Skeletal muscle cell (primary cell): ENCODE data around the gene SLC25A4.
A peak's percentile ranks its signal among the peaks of the same experiment; 100 is the strongest.
"Not testable (repeated sequence)": the region's sequence is repeated elsewhere in the genome, so short reads cannot be mapped to it uniquely, and the experiment has no call there.

ENCODE experiments used
- DNase-seq: peaks from one replicate; pipeline ENCODE4 v3.0.0-alpha.2; 2010; ENCODE audit warnings: low read depth
- H3K4me3 ChIP-seq: 2 replicates; pipeline ENCODE4 v1.5.1; 2011; ENCODE audit warnings: low read depth, mild to moderate bottlenecking, control low read depth, low read length, moderate library complexity

The SLC25A4 gene

GRCh38 chr4:185142912-185143600, at the start of gene SLC25A4:
TSS of gene SLC25A4 (plus strand) at chr4:185143266. CDS start at chr4:185143373, 107 bp downstream.
- peak within 1 kb of the TSS; percentile 68 for H3K4me3 ChIP-seq
- DNase-seq: peak; percentile 17

- DNase-seq: no peak
- H3K4me3 ChIP-seq: no peak overlapping the region
Measured at GRCh38 chr4:185093603-185094002, 49.5 kb upstream of the SLC25A4 start.

- DNase-seq: no peak
- H3K4me3 ChIP-seq: no peak overlapping the region
Measured at GRCh38 chr4:185096032-185096653, 46.9 kb upstream of the SLC25A4 start.

GRCh38 chr4:185098474-185098873, 44.6 kb upstream of the SLC25A4 start:
- no peak overlapping the region for H3K4me3 ChIP-seq
- no peak for DNase-seq

GRCh38 chr4:185099024-185099682, 43.9 kb upstream of the SLC25A4 start:
- no peak overlapping the region for H3K4me3 ChIP-seq
- no peak for DNase-seq

- no peak for DNase-seq
- no peak overlapping the region for H3K4me3 ChIP-seq
Measured at GRCh38 chr4:185099940-185100339, 43.1 kb upstream of the SLC25A4 start.

- H3K4me3 ChIP-seq: no peak overlapping the region
- no peak for DNase-seq
Measured at GRCh38 chr4:185100423-185100822, 42.6 kb upstream of the SLC25A4 start.

- DNase-seq: no peak
- H3K4me3 ChIP-seq: no peak overlapping the region
Measured at GRCh38 chr4:185101354-185101890, 41.6 kb upstream of the SLC25A4 start.

GRCh38 chr4:185104733-185105132, 38.3 kb upstream of the SLC25A4 start:
- no peak overlapping the region for H3K4me3 ChIP-seq
- no peak for DNase-seq

- DNase-seq: no peak
- no peak overlapping the region for H3K4me3 ChIP-seq
Measured at GRCh38 chr4:185106353-185106752, 36.7 kb upstream of the SLC25A4 start.

- H3K4me3 ChIP-seq, DNase-seq: not testable (repeated sequence)
Measured at GRCh38 chr4:185107574-185107973, 35.5 kb upstream of the SLC25A4 start.

- H3K4me3 ChIP-seq: no peak overlapping the region
- DNase-seq: no peak
Measured at GRCh38 chr4:185108185-185108584, 34.9 kb upstream of the SLC25A4 start.

- no peak for DNase-seq
- H3K4me3 ChIP-seq: no peak overlapping the region
Measured at GRCh38 chr4:185108669-185109068, 34.4 kb upstream of the SLC25A4 start.

GRCh38 chr4:185109736-185110135, 33.3 kb upstream of the SLC25A4 start:
- no peak overlapping the region for H3K4me3 ChIP-seq
- DNase-seq: no peak

GRCh38 chr4:185110375-185110823, 32.7 kb upstream of the SLC25A4 start:
- no peak overlapping the region for H3K4me3 ChIP-seq
- no peak for DNase-seq

GRCh38 chr4:185112104-185112503, 31.0 kb upstream of the SLC25A4 start:
- H3K4me3 ChIP-seq: no peak overlapping the region
- DNase-seq: peak; percentile 88

- no peak for DNase-seq
- H3K4me3 ChIP-seq: no peak overlapping the region
Measured at GRCh38 chr4:185113340-185113739, 29.7 kb upstream of the SLC25A4 start.

GRCh38 chr4:185115827-185116232, 27.2 kb upstream of the SLC25A4 start:
- peak; percentile 58 for DNase-seq
- no peak overlapping the region for H3K4me3 ChIP-seq

- no peak overlapping the region for H3K4me3 ChIP-seq
- no peak for DNase-seq
Measured at GRCh38 chr4:185117300-185117934, 25.6 kb upstream of the SLC25A4 start.

GRCh38 chr4:185118876-185119275, 24.2 kb upstream of the SLC25A4 start:
- no peak overlapping the region for H3K4me3 ChIP-seq
- no peak for DNase-seq
